Activated CD8-positive, alpha-beta memory T cell treated with anti-CD3 and anti-CD28 coated beads, Interleukin-2, amount 50 U/mL, for 4 hours (primary cell): ENCODE measurements around the gene UBA6.

Experiments
- DNase-seq: peaks from one replicate; pipeline ENCODE4 v3.0.0-alpha.2; 2020

Gene UBA6

GRCh38 chr4:67575232-67576058, 125.5 kb downstream of the UBA6 start:
- no peak for DNase-seq

DNA sequence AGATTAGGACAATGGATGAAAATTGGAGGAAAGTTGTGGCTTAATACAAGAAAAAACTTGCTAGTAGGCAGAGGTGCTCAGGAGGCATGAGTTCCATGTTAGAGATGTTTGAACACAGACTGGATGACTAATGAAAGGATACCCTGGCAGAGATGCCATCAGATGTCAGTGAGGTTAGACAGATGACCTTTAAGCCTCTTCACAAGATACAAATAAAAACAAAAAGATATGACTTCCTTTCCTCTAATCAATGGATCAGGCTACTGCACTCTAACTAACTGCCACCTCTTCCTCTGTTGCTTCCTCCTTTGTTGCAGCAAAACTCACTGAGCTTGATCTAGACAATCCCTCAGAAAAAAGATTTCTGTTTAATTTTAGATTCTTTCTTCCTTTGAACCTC, 127.8 kb downstream of the UBA6 start:
- no peak for DNase-seq

DNA sequence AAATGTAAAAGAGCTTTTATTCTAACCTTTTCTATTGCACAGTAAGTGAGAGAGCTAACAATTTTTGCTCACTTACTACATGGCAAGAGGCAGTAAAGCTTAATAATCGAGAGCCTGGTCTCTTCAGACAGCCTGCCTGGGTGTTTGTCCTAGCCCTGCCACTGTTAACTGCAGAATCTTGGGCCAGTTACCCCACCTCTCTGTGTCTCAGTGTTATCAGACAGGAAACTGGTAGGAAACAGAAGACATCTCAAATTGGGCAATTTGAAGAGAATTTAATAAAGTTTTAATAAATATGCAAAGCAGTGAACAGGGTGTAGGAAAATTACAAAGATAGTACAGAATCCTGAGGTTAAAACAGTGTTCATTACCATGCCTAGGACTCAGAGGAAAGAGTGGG, 129.0 kb downstream of the UBA6 start:
- no peak for DNase-seq

DNA sequence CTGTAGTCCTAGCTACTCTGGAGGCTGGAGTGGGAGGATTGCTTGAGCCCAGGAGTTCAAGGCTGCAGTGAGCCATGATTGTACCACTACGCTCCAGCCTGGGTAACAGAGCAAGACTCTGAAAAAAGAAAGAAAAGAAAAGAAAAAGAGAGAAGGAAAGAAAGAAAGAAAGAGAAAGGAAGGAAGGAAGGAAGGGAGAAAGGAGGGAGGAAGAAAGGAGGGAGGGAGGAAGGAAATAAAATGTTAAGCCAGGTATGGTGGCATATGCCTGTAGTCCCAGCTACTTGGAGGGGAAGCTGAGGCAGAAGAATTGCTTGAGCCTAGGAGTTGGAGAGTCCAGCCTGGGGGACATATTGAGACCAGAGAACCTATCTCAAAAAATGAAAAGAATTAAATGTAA, 130.4 kb downstream of the UBA6 start:
- DNase-seq, result no peak

- DNase-seq, result no peak
Measured at GRCh38 chr4:67568820-67569219, 132.1 kb downstream of the UBA6 start.

DNA sequence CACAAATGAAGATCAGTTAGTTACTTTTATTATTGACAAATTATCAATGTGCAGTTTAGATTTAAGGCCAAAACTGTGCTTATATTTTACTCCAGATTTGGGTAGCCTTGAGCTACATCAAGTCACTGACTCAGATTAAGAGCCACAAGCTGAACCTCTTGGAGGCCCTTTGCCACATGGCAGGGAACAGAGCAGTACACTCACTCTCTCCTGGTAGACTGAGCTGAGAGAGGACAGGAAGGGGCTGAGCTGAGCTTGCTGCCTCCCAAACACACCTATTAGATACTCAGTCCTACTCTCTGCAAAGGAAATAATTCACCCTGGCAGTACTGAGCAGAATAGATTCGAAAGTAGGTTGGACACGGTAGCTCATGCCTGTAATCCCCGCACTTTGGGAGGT, 134.6 kb downstream of the UBA6 start:
- DNase-seq, result no peak

GRCh38 chr4:67565284-67565683, 135.7 kb downstream of the UBA6 start:
- DNase-seq, result no peak
